Duodenal mucosa (tissue), 2 donors: ENCODE results near the gene FXYD7.
"Not testable (repeated sequence)": the region's sequence is repeated elsewhere in the genome, so short reads cannot be mapped to it uniquely, and the experiment has no call there.

Experiments
- H3K27ac ChIP-seq: one replicate; pipeline ENCODE4 v1.7.0; 2013; ENCODE audit warnings: low read depth, low read length
- H3K27me3 ChIP-seq, 2 donors: one replicate each; pipeline ENCODE4 v1.7.0; 2013; ENCODE audit warnings: low read length in 2 of 2, control low read depth in 1 of 2; ENCODE audit not compliant: insufficient read depth in 2 of 2, control insufficient read depth in 1 of 2
- H3K36me3 ChIP-seq, 2 donors: one replicate each; pipeline ENCODE4 v1.7.0; 2013; ENCODE audit warnings: low read length in 2 of 2, control low read depth in 1 of 2; ENCODE audit not compliant: insufficient read depth in 2 of 2, control insufficient read depth in 1 of 2
- H3K4me1 ChIP-seq, 2 donors: one replicate each; pipeline ENCODE4 v1.7.0; 2013; ENCODE audit warnings: low read length in 2 of 2, control low read depth in 1 of 2; ENCODE audit not compliant: insufficient read depth in 2 of 2, control insufficient read depth in 1 of 2
- H3K4me3 ChIP-seq, 2 donors: one replicate each; pipeline ENCODE4 v1.7.0; 2013; ENCODE audit warnings: low read length in 2 of 2, low read depth in 1 of 2
- H3K9ac ChIP-seq, 2 donors: one replicate each; pipeline ENCODE4 v1.7.0; 2013; ENCODE audit warnings: low read length in 2 of 2, low read depth in 1 of 2
- H3K9me3 ChIP-seq, 2 donors: one replicate each; pipeline ENCODE4 v1.7.0; 2013; ENCODE audit warnings: low read length in 2 of 2, control low read depth in 1 of 2; ENCODE audit not compliant: control insufficient read depth in 1 of 2

Gene FXYD7

GRCh38 chr19:35101949-35102348, 41.1 kb upstream of the FXYD7 start:
- H3K9ac ChIP-seq, H3K9me3 ChIP-seq, H3K36me3 ChIP-seq, H3K4me3 ChIP-seq, H3K27me3 ChIP-seq, H3K27ac ChIP-seq, H3K4me1 ChIP-seq: not testable (repeated sequence)

DNA sequence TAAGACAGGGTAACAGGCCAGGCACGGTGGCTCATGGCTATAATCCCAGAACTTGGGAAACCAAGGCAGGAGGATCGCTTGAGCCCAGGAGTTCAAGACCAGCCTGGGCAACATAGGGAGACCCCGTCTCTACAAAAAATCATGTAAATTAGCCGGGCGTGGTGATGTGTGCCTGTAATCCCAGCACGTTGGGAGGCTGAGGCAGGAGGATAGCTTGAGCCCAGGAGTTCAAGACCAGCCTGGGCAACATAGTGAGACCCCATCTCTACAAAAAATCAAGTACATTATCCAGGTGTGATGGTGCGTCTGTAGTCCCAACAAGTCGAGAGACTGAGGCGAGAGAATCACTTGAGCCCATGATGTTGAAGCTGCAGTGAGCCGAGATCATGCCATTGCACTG, 39.4 kb upstream of the FXYD7 start:
- H3K9ac ChIP-seq, H3K36me3 ChIP-seq, H3K4me1 ChIP-seq, H3K27me3 ChIP-seq, H3K9me3 ChIP-seq, H3K27ac ChIP-seq, H3K4me3 ChIP-seq: not testable (repeated sequence)

- no peaks in the 10 kb centered on the region for H3K4me1 ChIP-seq
- peaks cover 0 to 2% of the 10 kb centered on the region in 2 donors for H3K27me3 ChIP-seq
- H3K9me3 ChIP-seq = no peaks in the 10 kb centered on the region
- no peak overlapping the region for H3K27ac ChIP-seq
- no peaks in the 10 kb centered on the region for H3K36me3 ChIP-seq
- H3K9ac ChIP-seq = no peak overlapping the region
- H3K4me3 ChIP-seq = no peak overlapping the region
These were observed 38.7 kb upstream of the FXYD7 start for GRCh38 chr19:35104361-35104760.

DNA sequence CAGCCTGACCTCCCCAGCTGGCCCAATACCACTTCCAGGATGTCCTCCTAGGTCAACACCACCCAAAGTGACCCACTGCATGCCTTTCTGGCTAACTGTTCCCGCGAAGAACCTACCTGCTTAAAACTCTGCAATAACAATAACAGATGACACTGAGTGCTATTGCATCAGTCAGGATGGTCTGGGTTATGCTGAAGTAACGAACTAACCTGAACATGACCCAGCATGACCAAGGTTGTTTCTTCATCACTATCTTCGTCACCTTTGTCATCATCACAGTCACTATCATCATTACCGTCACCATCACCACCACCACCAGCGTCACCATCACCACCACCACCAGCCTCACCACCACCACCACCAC, 38.0 kb upstream of the FXYD7 start:
- H3K4me3 ChIP-seq = no peak overlapping the region
- no peak overlapping the region for H3K9ac ChIP-seq
- H3K4me1 ChIP-seq = no peaks in the 10 kb centered on the region
- H3K36me3 ChIP-seq = no peaks in the 10 kb centered on the region
- no peaks in the 10 kb centered on the region for H3K9me3 ChIP-seq
- H3K27ac ChIP-seq = no peak overlapping the region
- peaks cover 0 to 2% of the 10 kb centered on the region in 2 donors for H3K27me3 ChIP-seq

DNA sequence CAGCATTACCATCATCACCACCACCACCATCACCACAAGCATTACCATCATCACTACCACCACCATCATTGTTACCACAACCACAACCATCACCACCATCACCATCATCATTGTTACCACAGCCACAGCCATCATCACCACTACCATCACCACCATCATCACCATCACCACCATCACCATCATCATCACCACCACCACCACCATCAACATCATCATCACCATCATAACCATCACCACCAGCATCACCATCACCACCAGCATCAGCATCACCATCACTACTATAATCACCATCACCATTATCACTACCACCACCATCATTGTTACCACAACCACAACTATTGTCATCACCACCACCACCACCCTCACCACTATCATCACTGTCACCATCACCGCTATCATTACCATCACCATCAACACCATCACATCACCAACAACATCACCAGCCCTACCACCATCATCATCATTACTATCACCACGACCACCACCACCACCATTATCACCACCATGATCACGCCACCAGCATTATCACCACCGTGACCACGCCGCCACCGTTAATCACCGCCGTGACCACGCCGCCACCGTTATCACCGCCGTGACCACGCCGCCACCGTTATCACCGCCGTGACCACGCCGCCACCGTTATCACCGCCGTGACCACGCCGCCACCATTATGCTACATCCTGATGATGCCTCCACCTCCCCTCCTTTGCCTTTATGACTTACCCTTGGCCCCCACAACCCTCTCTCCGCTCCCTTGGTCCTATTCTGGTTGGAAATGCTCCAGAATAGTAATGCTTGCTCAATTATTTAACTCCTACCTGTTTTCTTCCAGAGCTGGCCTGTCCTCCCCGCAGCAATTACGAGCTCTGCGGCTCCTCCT, 37.4 kb upstream of the FXYD7 start:
- Histone ChIP-seq H3K4me1 (no peaks in the 10 kb centered on the region), H3K27ac (no peak overlapping the region), H3K9me3 (no peaks in the 10 kb centered on the region), H3K27me3 (peaks cover 0 to 2% of the 10 kb centered on the region in 2 donors), H3K4me3 (no peak overlapping the region), H3K36me3 (no peaks in the 10 kb centered on the region), H3K9ac (no peak overlapping the region)

GRCh38 chr19:35106291-35106583, 36.8 kb upstream of the FXYD7 start:
- Histone ChIP-seq H3K27ac (no peak overlapping the region), H3K36me3 (no peaks in the 10 kb centered on the region), H3K4me3 (no peak overlapping the region), H3K4me1 (no peaks in the 10 kb centered on the region), H3K9me3 (no peaks in the 10 kb centered on the region), H3K9ac (no peak overlapping the region), H3K27me3 (peaks cover 0 to 2% of the 10 kb centered on the region in 2 donors)

- Histone ChIP-seq H3K9ac (no peak overlapping the region), H3K4me3 (no peak overlapping the region), H3K36me3 (no peaks in the 10 kb centered on the region), H3K4me1 (no peaks in the 10 kb centered on the region), H3K27me3 (peaks cover 0 to 2% of the 10 kb centered on the region in 2 donors), H3K27ac (no peak overlapping the region), H3K9me3 (no peaks in the 10 kb centered on the region)
These were observed 36.0 kb upstream of the FXYD7 start for GRCh38 chr19:35106898-35107541.

DNA sequence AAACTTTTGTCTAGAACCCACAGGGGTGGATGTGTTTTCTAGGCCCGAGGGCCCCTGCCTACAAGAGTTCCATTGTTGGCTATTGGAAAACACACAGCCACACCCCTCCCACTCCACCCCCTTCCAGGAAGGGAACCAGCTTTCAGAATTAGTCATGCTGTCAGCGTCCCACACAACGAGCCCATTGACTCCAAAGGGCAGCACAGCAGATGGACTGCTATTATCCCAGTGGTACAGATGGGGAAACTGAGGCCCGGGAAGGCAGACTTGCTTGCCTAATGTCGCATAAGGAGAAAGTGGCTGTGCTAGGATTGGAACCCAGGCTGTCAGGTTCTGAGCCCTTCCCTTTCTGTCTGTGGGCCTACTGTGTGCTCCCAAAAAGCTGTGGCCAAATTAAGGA, 35.5 kb upstream of the FXYD7 start:
- Histone ChIP-seq H3K9ac (no peak overlapping the region), H3K4me1 (no peaks in the 10 kb centered on the region), H3K27me3 (peaks cover 0 to 2% of the 10 kb centered on the region in 2 donors), H3K27ac (no peak overlapping the region), H3K4me3 (no peak overlapping the region), H3K9me3 (no peaks in the 10 kb centered on the region), H3K36me3 (no peaks in the 10 kb centered on the region)

DNA sequence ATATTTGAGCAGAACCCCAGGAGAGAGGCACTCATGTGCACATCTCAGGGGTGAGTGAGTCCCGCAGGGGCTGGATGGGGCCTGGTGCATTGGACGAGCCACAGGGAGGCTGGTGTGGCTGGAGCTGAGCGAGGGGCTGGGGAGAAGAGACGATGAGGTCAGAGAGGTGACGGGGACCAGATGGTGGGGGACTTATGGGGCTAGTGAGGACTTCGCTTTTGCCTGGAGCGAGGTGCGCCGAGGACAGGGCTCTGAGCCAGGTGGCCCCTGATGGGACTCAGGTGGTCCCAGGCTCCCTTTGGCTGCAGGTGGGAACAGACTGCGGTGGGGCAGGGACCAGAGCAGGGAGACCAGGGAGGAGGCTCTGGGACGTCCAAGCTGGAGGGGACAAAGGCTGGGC, 34.3 kb upstream of the FXYD7 start:
- Histone ChIP-seq H3K27ac (no peak overlapping the region), H3K9ac (no peak overlapping the region), H3K27me3 (peaks cover 0 to 2% of the 10 kb centered on the region in 2 donors), H3K9me3 (no peaks in the 10 kb centered on the region), H3K36me3 (no peaks in the 10 kb centered on the region), H3K4me3 (no peak overlapping the region), H3K4me1 (no peaks in the 10 kb centered on the region)

DNA sequence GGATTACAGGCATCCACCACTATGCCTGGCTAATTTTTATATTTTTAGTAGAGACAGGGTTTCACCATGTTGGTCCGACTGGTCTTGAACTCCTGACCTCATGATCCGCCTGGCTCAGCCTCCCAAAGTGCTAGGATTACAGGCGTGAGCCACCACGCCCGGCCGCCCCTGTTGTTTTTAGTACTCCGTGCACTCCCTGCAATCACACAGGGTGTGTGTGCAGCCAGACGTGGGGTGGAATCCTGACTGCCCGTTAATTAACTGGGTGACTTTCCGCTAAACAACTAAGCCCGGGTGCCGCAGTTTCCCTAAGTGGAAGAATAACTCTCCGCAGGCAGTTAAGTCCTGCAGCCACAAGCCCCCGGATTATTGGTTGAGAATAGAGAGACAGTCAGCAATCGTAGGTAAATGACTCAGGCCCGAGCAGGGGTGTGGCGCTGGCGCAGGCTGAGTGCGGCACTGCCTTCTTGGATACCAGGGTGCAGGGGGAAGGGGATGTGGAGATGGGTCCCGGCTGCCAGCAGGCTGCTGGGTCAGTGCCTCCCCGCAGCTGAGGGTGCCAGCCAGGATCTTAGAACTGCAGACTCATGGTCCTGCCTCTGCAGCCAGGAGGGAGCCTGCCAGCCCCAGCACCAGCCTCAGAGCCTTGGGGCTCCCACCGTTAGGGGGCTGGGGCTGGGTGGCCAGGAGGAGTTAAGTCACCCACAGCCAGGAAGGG, 33.5 kb upstream of the FXYD7 start:
- Histone ChIP-seq H3K27me3 (peaks cover 0 to 2% of the 10 kb centered on the region in 2 donors), H3K36me3 (no peaks in the 10 kb centered on the region), H3K4me1 (peaks cover 3 to 4% of the 10 kb centered on the region in 2 donors), H3K4me3 (no peak overlapping the region), H3K9me3 (no peaks in the 10 kb centered on the region), H3K27ac (no peak overlapping the region), H3K9ac (no peak overlapping the region)
